Measurements from ENCODE around the gene SPEF1.

Gene SPEF1

GRCh38 chr20:3787324-3788014, 6.2 kb upstream of the SPEF1 start:
- DNase-seq, result no peak

- peak; percentile 87 for DNase-seq
These were observed 5.5 kb upstream of the SPEF1 start, which contains the start of gene CENPB for GRCh38 chr20:3786665-3787323. TSS of gene CENPB (minus strand) at chr20:3786740. CDS start at chr20:3786483, 257 bp downstream.

GRCh38 chr20:3786126-3786484, 4.9 kb upstream of the SPEF1 start:
- peak; percentile 22 for DNase-seq

GRCh38 chr20:3785240-3786125, 4.2 kb upstream of the SPEF1 start:
- no peak for DNase-seq

GRCh38 chr20:3784863-3785239, 3.6 kb upstream of the SPEF1 start:
- DNase-seq, result no peak

- no peak for DNase-seq
These were observed 3.1 kb upstream of the SPEF1 start for GRCh38 chr20:3784216-3784853.

GRCh38 chr20:3783511-3784195, 2.4 kb upstream of the SPEF1 start:
- DNase-seq, result no peak

- no peak for DNase-seq
These were observed 1.8 kb upstream of the SPEF1 start for GRCh38 chr20:3783068-3783489.

GRCh38 chr20:3782597-3782996, 1.3 kb upstream of the SPEF1 start:
- no peak for DNase-seq

GRCh38 chr20:3778976-3779375, 2.3 kb downstream of the SPEF1 start:
- DNase-seq, result no peak

- peak; percentile 20 for DNase-seq
These were observed 3.3 kb downstream of the SPEF1 start for GRCh38 chr20:3777716-3778629.

- no peak for DNase-seq
These were observed 3.9 kb downstream of the SPEF1 start for GRCh38 chr20:3777381-3777715.

GRCh38 chr20:3775457-3776108, 5.7 kb downstream of the SPEF1 start:
- DNase-seq, result no peak

GRCh38 chr20:3771552-3772058, 9.6 kb downstream of the SPEF1 start:
- no peak for DNase-seq

- peak; percentile 83 for DNase-seq
These were observed 12.7 kb downstream of the SPEF1 start for GRCh38 chr20:3768342-3769130.

GRCh38 chr20:3767427-3768341, 13.6 kb downstream of the SPEF1 start, which contains the start of gene ADISSP:
TSS of gene ADISSP (minus strand) at chr20:3767753. CDS start at chr20:3760100, 7,653 bp downstream.
- DNase-seq, result peak; percentile 96

- no peak for DNase-seq
These were observed 14.2 kb downstream of the SPEF1 start for GRCh38 chr20:3767110-3767426.

GRCh38 chr20:3766422-3767109, 14.7 kb downstream of the SPEF1 start:
- DNase-seq, result no peak
